Adrenal gland (tissue), 12 donors: ENCODE measurements around the gene NPAS3. TPM values are rescaled to one million over a fixed set of nuclear protein-coding genes. Genes with fewer than 3 reads are reported as not detected.

Source experiments
- DNase-seq, 7 donors: peaks; one replicate each; pipeline ENCODE4 v3.0.0-alpha.2; 2019 to 2020
- H3K27ac ChIP-seq, 5 donors: fragments of 200-600 bp; sonication (generic) in 4 of 5; 1 replicate in 3 of 5; 2 replicates in 2 of 5; pipeline versions ENCODE4 v1.5.1 to v1.8.0; 2016 to 2020; ENCODE audit warnings: mild to moderate bottlenecking in 1 of 5
- H3K27me3 ChIP-seq: fragments of 200-600 bp; 2 replicates; pipeline ENCODE4 v1.8.0; 2021
- H3K36me3 ChIP-seq, 2 donors: fragments of 200-600 bp; replicated peaks in 1 of 2; 1 replicate in 1 of 2; 2 replicates in 1 of 2; pipeline versions ENCODE4 v1.5.1 to v1.8.0; 2018 to 2022
- H3K4me1 ChIP-seq, 2 donors: fragments of 200-600 bp; replicated peaks in 1 of 2; 1 replicate in 1 of 2; 2 replicates in 1 of 2; pipeline versions ENCODE4 v1.5.1 to v1.8.0; 2018 to 2021
- H3K4me3 ChIP-seq, 4 donors: fragments of 200-600 bp; sonication (generic) in 3 of 4; one replicate each; pipeline ENCODE4 v1.5.1; 2016 to 2018
- H3K9me3 ChIP-seq, 3 donors: fragments of 200-600 bp; sonication (generic) in 1 of 3; replicated peaks in 1 of 3; 1 replicate in 2 of 3; 2 replicates in 1 of 3; pipeline versions ENCODE4 v1.5.1 to v1.8.0; 2016 to 2021
- POLR2A ChIP-seq, 2 donors: fragments of 450-650 bp; IDR thresholded peaks; one replicate each; pipeline ENCODE4 v1.6.1; 2017; ENCODE audit warnings: antibody characterized with exemption in 2 of 2, mild to moderate bottlenecking in 2 of 2, moderate library complexity in 1 of 2
- WGBS, 4 donors: extraction: QIAGEN DNeasy Blood & Tissue Kit in 2 of 4; methylation state at CpG; one replicate each; pipeline versions ENCODE4 v1.1.5 to v1.1.7; 2013 to 2017; 5-methylcytosine and 5-hydroxymethylcytosine counted together
- intact Hi-C, 2 donors: fragments of 100-400 bp; cut with DNase I; formaldehyde crosslinking; loops; one replicate each; pipeline versions ENCODE4 v1.14.1 to v1.15.0; 2022 to 2023
- polyA plus RNA-seq, 3 donors: library from polyadenylated mRNA; stranded (reverse); fragments of 200-250 nt in 2 of 3; fragments of 350-450 nt in 1 of 3; fragmentation: Illumina TruSeq in 1 of 3; extraction: RNeasy Lipid Tissue Mini Kit (QIAGEN cat#74804) in 1 of 3; gene quantifications; one replicate each; pipeline ENCODE4 v1.2.3, GENCODE V29; 2013 to 2014
- total RNA-seq, 9 donors: library from RNA; depleted of rRNA in 4 of 9; stranded (reverse); fragments of >200 nt in 4 of 9; fragments of 120-200 nt in 1 of 9; fragmentation: NEBNext Ultra II Directional in 1 of 9; extraction: Animal tissue kit (Norgen Biotek cat#: 25700) in 1 of 9; gene quantifications; one replicate each; pipeline versions ENCODE4 v1.1.0 to v1.2.4, GENCODE V29; 2013 to 2023
- TF ChIP-seq, protein P1 (sequence below), 6 experiments: fragments of 450-650 bp in 4 of 6; fragments of 200-600 bp in 2 of 6; sonication (generic) in 1 of 6; IDR thresholded peaks; 1 replicate in 5 of 6; 2 replicates in 1 of 6; pipeline versions ENCODE4 v1.5.1 to v1.8.0; 2016 to 2021; ENCODE audit warnings: antibody characterized with exemption in 6 of 6, mild to moderate bottlenecking in 2 of 6, moderate library complexity in 1 of 6
- donor health status: healthy with polysubstance abuse.
- donor health status: Bipolar disorder and iron deficiency.
- donor health status: DM: yes; HTN: yes; CAD: no.
- donor health status: DM: no; HTN: no; CAD: no.
- donor health status: DM: no; HTN: no; CAD: no.
- donor health status: DM: yes; HTN: yes; CAD: no.

NPAS3 gene
- total and polyA plus RNA-seq, 12 donors, result 0.36 to 7.5 (median 1.5) TPM

DNA sequence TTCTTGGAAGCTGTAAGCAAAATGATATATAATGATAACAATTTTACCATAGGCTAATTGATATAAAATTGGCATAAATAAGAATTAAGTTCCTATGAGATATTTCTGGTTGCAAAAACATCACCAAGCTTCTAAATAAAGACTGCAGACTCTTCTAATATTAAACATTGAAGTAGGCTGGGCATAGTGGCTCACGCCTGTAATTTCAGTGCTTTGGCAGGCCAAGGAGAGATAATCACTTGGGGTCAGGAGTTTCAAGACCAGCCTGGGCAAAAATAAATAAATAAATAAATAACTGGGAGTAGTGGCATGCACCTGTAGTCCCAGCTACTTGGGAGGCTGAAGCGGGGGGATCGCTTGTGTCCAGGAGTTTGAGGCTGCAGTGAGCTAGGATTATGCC, 71.8 kb downstream of the NPAS3 start:
- intact Hi-C loops, result no loop called here
- Histone ChIP-seq H3K27ac (no peak overlapping the region), H3K4me1 (no peaks in the 10 kb centered on the region), H3K9me3 (no peaks in the 10 kb centered on the region), H3K36me3 (no peaks in the 10 kb centered on the region), H3K4me3 (no peak overlapping the region), H3K27me3 (no peaks in the 10 kb centered on the region)
- TF ChIP-seq POLR2A (IDR thresholded peaks at IDR 0.05), result no peak
- TF ChIP-seq, protein P1, sequence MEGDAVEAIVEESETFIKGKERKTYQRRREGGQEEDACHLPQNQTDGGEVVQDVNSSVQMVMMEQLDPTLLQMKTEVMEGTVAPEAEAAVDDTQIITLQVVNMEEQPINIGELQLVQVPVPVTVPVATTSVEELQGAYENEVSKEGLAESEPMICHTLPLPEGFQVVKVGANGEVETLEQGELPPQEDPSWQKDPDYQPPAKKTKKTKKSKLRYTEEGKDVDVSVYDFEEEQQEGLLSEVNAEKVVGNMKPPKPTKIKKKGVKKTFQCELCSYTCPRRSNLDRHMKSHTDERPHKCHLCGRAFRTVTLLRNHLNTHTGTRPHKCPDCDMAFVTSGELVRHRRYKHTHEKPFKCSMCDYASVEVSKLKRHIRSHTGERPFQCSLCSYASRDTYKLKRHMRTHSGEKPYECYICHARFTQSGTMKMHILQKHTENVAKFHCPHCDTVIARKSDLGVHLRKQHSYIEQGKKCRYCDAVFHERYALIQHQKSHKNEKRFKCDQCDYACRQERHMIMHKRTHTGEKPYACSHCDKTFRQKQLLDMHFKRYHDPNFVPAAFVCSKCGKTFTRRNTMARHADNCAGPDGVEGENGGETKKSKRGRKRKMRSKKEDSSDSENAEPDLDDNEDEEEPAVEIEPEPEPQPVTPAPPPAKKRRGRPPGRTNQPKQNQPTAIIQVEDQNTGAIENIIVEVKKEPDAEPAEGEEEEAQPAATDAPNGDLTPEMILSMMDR (IDR thresholded peaks at IDR 0.05), result no peak
- 93 to 99% (median 96%) methylated on average over 3 of the region's 3 CpGs for WGBS, 4 donors
- DNase-seq, result no peak

DNA sequence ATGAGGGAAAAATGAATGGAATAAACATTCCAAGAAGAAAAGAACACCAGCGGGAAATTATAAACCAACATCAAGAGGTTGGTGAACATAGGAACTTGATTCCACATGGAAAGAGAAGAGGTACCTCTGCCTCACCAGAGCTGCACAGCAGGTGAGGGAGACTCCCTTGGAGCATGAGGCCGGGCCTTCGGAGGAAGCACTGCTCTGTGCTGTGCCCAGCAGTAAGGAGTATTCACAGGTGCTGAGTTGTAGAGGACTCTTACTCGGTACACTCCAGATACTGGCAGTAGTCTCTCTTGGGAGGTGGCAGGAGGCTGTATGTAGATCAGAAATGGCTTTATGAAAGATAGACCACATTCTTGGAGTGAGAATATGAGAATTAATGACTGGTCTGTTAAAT, 76.0 kb downstream of the NPAS3 start:
- no peaks in the 10 kb centered on the region for H3K27me3 ChIP-seq
- no peaks in the 10 kb centered on the region for H3K9me3 ChIP-seq
- no peaks in the 10 kb centered on the region for H3K36me3 ChIP-seq
- H3K27ac ChIP-seq, result no peak overlapping the region
- H3K4me3 ChIP-seq, result no peak overlapping the region
- 81 to 95% (median 93%) methylated on average over 4 of the region's 4 CpGs for WGBS, 4 donors
- TF ChIP-seq, protein P1 (IDR thresholded peaks at IDR 0.05), result no peak
- TF ChIP-seq POLR2A (IDR thresholded peaks at IDR 0.05), result no peak
- intact Hi-C loops, result no loop called here
- DNase-seq, result no peak
- no peaks in the 10 kb centered on the region for H3K4me1 ChIP-seq

DNA sequence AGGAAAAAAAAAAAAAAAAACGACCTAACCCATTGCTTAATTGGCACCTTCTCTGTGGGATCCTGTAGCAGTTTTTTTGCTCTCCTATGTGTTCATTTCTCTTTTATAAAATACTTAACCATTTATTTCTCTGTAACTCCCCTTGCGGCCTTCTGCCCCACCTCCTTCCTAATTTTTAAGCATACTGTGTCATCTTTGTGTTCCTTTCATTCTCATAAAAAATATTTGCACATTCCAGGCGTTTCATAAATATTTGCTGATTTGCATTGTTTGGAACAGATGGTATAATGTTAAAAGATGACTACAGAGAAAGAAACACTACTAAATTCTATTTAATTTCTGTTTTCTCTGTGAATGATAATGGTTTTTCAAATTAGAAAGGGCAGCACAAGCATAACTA, 77.9 kb downstream of the NPAS3 start:
- Histone ChIP-seq H3K9me3 (no peaks in the 10 kb centered on the region), H3K27ac (no peak overlapping the region), H3K4me3 (no peak overlapping the region), H3K4me1 (no peaks in the 10 kb centered on the region), H3K27me3 (no peaks in the 10 kb centered on the region), H3K36me3 (no peaks in the 10 kb centered on the region)
- TF ChIP-seq POLR2A (IDR thresholded peaks at IDR 0.05), result no peak
- TF ChIP-seq, protein P1 (IDR thresholded peaks at IDR 0.05), result no peak
- WGBS, 4 donors, result 63 to 74% (median 69%) methylated on average over 3 of the region's 3 CpGs
- intact Hi-C loops, result no loop called here
- DNase-seq, result no peak

DNA sequence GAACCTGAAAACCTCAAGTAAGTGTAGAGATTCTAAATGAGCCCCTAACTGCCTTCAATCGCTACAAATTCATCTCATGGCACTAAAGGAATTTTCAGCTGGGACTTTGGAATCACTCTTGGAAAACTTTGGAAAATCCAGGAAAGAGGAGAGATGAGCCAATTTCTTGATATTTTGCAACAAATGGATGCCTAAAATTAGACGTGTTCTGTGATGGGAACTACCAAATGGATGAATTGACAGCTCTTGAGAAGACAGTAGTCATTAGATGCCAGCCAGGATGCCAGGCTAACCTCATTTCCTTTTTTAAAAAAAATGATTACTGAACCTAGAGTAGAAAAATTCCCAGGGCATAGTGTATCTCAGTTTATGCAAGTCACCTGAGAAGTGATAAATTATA, 78.3 kb downstream of the NPAS3 start:
- DNase-seq, result no peak
- no peaks in the 10 kb centered on the region for H3K4me1 ChIP-seq
- no peak overlapping the region for H3K4me3 ChIP-seq
- 74 to 80% (median 77%) methylated on average over 2 of the region's 2 CpGs for WGBS, 4 donors
- intact Hi-C loops, result no loop called here
- no peak overlapping the region for H3K27ac ChIP-seq
- no peaks in the 10 kb centered on the region for H3K36me3 ChIP-seq
- H3K9me3 ChIP-seq, result no peaks in the 10 kb centered on the region
- no peaks in the 10 kb centered on the region for H3K27me3 ChIP-seq
- TF ChIP-seq POLR2A (IDR thresholded peaks at IDR 0.05), result no peak
- TF ChIP-seq, protein P1 (IDR thresholded peaks at IDR 0.05), result no peak
